DMS153 treated with DMSO at 0.1 percent for 48 hours (cell line): ENCODE results near the gene MYH16.
"Not testable (repeated sequence)": the region's sequence is repeated elsewhere in the genome, so short reads cannot be mapped to it uniquely, and the experiment has no call there.

Experiments
- DNase-seq: peaks from one replicate; lab custom pipeline; 2025; ENCODE audit not compliant: unreplicated experiment; lab: John Stamatoyannopoulos, UW

Gene MYH16

DNA sequence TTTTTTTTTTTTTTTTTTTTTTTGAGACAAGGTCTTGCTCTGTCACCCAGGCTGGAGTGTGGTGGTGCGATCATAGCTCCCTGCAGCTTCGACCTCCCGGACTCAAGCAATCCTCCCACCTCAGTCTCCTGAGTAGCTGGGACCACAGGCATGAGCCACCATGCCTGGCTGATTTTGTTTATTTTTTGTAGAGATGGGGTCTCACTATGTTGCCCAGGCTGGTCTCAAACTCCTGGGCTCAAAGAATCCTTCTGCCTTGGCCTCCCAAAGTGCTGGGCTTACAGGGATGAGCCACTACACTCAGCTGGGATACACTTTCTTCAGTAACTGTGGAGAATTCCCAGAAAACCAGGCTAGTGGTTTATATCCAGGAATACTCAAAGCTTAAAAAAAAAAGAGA, 78.0 kb downstream of the MYH16 start:
- not testable (repeated sequence) for DNase-seq

DNA sequence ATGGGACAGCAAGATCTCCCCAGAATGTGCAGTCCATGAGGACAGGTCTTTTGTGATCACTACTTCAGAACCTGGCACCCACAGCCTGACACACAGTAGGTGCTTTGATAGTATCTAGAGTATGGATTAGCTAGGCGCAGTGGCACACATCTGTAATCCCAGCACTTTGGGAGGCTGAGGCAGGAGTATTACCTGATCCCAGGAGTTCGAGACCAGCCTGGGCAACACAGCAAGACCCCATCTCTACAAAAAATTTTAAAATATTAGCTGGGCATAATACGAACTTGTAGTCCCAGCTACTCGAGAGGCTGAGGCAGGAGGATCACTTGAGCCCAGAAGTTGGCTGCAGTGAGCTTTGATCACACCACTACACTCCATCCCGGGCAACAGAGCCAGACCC, 79.6 kb downstream of the MYH16 start:
- no peak for DNase-seq

DNA sequence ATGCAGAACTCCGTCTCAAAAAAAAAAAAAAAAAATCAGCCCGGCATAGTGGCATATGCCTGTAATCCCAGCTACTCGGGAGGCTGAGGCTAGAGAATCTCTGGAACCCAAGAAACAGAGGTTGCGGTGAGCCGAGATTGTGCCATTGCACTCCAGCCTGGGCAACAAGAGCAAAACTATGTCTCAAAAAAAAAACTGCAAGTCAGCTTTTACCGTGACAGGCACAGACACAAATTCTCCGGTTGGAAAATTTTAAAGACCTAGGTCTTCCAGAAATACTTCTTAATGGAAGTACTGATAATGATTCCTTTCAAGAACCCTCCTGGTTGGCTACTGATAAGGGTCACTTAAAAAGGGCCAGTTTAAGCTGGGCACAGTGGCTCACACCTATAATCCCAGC, 82.5 kb downstream of the MYH16 start:
- no peak for DNase-seq

DNA sequence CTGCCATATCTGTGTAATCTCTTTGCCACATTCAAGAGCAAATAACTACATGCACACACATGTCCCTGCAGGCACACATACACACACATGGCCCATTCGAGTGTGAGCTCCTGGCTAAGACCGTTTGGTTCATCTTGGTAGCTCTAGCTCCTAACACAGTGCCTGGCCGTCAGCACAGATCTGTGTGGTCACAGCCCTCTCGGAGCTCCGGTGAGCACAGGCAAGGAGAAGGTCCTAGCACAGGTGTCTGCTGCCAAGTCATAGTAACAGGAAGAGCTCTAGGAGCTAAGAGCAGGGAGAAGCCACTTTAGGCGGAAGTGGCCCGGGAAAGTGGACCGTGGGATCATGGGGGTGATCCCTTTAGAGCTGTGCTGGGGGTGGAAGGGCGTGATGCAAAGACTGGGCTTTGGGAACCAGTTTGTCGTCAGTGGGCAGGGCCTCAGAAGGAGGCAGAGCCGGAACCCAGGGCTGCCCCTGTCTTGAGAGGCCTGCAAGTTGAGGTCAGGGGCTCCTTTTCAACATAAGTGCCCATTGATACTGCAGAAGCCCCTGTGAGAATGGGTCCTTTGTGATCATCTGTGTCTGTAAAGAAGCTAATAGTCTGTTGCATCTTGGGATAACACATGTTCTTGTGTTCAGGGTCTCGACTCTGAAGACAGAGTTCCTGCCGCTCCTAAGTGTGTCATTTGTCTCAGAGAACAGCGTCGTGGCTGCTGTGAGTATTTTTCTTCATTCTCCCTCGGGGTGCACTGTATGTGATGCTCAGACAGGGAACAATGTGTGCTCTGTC, 85.3 kb downstream of the MYH16 start:
- DNase-seq = no peak

DNA sequence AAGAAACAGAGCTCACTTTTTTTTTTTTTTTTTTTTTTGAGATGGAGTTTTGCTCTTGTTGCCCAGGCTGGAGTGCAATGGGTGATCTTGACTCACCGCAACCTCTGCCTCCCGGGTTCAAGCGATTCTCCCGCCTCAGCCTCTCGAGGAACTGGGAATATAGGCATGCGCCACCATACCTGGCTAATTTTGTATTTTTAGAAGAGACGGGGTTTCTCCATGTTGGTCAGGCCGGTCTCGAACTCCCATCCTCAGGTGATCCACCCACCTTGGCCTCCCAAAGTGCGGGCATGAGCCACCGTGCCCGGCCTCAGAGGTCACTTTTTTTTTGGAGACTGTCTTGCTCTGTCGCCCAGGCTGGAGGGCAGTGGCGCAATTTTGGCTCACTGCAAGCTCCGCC, 85.9 kb downstream of the MYH16 start:
- not testable (repeated sequence) for DNase-seq

DNA sequence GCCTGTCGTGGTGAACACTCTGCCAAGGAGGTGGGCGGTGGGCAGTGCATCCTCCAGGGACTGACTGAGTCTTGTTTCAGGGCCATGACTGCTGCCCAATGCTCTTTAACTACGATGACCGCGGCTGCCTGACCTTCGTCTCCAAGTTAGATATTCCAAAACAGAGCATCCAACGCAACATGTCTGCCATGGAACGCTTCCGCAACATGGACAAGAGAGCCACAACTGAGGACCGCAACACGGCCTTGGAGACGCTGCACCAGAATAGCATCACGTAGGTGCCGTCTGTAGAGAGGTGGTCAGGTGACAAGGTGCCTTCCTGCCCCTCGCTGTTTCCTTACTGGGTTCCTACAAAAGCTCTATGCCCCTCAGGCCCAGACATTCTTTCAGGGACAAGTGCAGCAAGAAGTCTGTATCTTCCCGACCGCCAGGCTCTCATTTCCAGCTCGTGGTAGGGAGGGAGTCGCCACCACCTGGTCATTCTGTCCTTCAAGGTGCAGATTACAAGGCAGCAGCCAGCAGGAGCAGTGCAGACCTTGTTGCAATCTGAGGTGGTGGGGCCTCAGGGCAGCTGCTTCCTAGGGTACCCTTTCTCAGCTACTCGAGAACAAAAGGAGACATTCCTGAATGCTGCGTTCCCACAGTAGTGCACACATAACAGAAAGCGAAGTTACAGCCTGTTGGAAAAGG, 87.0 kb downstream of the MYH16 start:
- DNase-seq = no peak
